ENCODE data around the gene MIER2. TPM values are rescaled to one million over a fixed set of nuclear protein-coding genes. Genes with fewer than 3 reads are reported as not detected.

Gene MIER2
- total RNA-seq, 2 donors from 2014 or later: 15.2 to 22.4 TPM

GRCh38 chr19:355134-355533 is 10.5 kb upstream of the MIER2 start:
- peaks cover 0 to 15% of the 10 kb centered on the region in 2 donors for H3K9me3 ChIP-seq
- TF ChIP-seq, protein P1, sequence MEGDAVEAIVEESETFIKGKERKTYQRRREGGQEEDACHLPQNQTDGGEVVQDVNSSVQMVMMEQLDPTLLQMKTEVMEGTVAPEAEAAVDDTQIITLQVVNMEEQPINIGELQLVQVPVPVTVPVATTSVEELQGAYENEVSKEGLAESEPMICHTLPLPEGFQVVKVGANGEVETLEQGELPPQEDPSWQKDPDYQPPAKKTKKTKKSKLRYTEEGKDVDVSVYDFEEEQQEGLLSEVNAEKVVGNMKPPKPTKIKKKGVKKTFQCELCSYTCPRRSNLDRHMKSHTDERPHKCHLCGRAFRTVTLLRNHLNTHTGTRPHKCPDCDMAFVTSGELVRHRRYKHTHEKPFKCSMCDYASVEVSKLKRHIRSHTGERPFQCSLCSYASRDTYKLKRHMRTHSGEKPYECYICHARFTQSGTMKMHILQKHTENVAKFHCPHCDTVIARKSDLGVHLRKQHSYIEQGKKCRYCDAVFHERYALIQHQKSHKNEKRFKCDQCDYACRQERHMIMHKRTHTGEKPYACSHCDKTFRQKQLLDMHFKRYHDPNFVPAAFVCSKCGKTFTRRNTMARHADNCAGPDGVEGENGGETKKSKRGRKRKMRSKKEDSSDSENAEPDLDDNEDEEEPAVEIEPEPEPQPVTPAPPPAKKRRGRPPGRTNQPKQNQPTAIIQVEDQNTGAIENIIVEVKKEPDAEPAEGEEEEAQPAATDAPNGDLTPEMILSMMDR (IDR thresholded peaks at IDR 0.05): no peak

DNA sequence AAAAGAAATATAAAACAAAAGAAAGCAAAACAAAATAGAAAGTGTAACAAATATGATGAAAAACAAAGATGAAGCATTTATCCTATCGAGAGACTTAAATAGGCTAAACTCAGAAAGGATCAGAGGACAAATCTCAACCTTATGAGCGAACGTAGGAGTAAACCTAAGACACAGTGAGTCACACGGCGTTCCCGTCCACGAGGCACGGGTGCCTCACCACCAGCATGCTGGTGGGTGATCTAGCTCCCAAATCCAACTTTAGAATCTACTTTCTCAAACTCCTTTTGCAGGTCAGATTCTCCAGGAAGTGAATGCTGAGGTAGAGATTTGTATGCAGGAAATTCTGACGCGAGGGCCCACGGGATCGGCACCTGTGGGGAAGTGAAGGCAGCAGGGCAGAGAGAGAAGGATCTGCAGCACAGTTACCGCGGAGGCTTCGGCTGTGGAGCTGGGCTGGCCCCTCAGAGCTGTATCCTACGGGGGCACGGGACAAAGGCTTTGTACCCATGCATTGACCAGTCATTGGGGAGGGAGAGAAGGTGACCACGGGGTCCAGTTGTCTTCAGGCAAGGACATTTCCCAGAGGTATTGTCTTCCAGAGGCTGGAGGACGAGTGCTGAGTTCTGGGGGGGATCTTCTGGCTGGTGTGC is 7.5 kb upstream of the MIER2 start:
- Histone ChIP-seq H3K27me3 (no peaks in the 10 kb centered on the region), H3K36me3 (no peaks in the 10 kb centered on the region), H3K4me3 (no peak overlapping the region), H3K27ac (no peak overlapping the region), H3K9me3 (peaks cover 0 to 15% of the 10 kb centered on the region in 2 donors), H3K4me1 (no peaks in the 10 kb centered on the region)
- TF ChIP-seq, protein P1 (IDR thresholded peaks at IDR 0.05): no peak
- no peak for DNase-seq (ENCODE audit: low spot score)

More at GRCh38 chr19:355134-355533, 10.5 kb upstream of the MIER2 start:
- DNase-seq (ENCODE audit: low spot score): no peak
- no peak overlapping the region for H3K27ac ChIP-seq
- no peaks in the 10 kb centered on the region for H3K27me3 ChIP-seq
- no peaks in the 10 kb centered on the region for H3K4me1 ChIP-seq
- no peaks in the 10 kb centered on the region for H3K36me3 ChIP-seq
- H3K4me3 ChIP-seq: no peak overlapping the region

GRCh38 chr19:347946-348861 is 3.6 kb upstream of the MIER2 start:
- Histone ChIP-seq H3K36me3 (no peaks in the 10 kb centered on the region), H3K27ac (no peak overlapping the region), H3K4me1 (peaks cover 0 to 10% of the 10 kb centered on the region in 2 donors), H3K27me3 (no peaks in the 10 kb centered on the region), H3K4me3 (no peak overlapping the region), H3K9me3 (peaks cover 0 to 2% of the 10 kb centered on the region in 2 donors)
- no peak for DNase-seq (ENCODE audit: low spot score)
- TF ChIP-seq, protein P1 (IDR thresholded peaks at IDR 0.05): no peak

DNA sequence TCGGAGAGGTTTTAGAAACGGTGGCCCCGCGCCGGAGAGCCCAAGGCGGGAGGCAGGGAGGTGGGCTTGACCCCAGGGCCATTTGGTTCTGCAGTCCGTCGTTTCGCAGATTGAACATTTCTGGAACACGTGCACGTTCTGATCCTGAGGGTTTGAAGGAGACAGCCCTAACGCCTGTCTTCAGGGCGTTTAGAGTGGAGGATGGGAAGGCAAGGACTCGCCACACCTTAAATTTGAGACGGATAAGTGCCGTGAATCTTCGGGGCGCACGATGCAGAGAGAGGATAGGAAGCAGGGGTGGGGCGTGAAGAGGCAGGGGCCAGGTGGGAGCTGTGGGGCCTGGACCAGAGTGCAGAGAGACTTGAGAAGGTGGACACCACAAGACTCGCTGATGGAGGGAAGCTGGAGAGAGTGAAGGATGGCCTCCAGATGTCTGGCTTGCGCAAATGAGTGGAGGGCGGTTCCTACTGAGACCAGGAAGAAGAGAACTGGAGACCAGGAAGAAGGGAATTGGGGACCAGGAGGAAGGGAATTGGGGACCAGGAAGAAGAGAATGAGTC is 804 bp upstream of the MIER2 start:
- Histone ChIP-seq H3K9me3 (no peaks in the 10 kb centered on the region), H3K27ac (no peak overlapping the region), H3K27me3 (no peaks in the 10 kb centered on the region), H3K4me1 (peaks cover 0 to 38% of the 10 kb centered on the region in 2 donors), H3K36me3 (no peaks in the 10 kb centered on the region), H3K4me3 (peak overlapping the region; percentile 90 to 93)
- TF ChIP-seq, protein P1 (IDR thresholded peaks at IDR 0.05): no peak
- DNase-seq (ENCODE audit: low spot score): no peak

- DNase-seq (ENCODE audit: low spot score): no peak
- Histone ChIP-seq H3K36me3 (no peaks in the 10 kb centered on the region), H3K27me3 (no peaks in the 10 kb centered on the region), H3K4me3 (peak overlapping the region; percentile 90 to 93), H3K27ac (peak overlapping the region; percentile 79 to 85), H3K4me1 (peaks cover 0 to 43% of the 10 kb centered on the region in 2 donors), H3K9me3 (no peaks in the 10 kb centered on the region)
- TF ChIP-seq, protein P1 (IDR thresholded peaks at IDR 0.05): no peak
Observed at GRCh38 chr19:343941-344624, 513 bp downstream of the MIER2 start.

Measured in right atrium auricular region (tissue), 2 donors.